ENCODE data around the gene ZNF165.
"Not testable (repeated sequence)": the region's sequence is repeated elsewhere in the genome, so short reads cannot be mapped to it uniquely, and the experiment has no call there.

Gene ZNF165

GRCh38 chr6:28080381-28080630, at the start of gene ZNF165:
ZNF165 (plus strand) TSS chr6:28080568; CDS start chr6:28085481, 4,913 bp downstream.
- DNase-seq, result not testable (repeated sequence)

DNA sequence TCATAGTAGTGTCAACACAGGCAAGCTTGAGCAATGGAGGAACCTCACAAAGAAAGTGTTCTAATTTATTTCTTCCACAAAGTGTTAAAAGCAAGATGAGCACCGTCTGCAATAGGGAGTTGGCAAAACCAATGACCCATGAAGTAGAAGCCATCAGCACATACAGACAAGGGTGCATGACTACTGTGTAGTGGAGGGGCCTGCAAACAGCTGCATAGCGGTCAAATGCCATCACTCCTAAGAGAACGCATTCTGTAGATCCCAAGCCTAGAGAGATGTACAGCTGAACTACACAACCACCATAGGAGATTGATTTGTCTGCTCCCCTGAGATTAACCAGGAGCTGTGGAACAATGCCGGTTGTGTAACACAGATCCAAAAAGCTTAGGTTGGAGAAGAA, 26.8 kb upstream of the ZNF165 start:
- no peak for DNase-seq

- DNase-seq, result no peak
Measured at GRCh38 chr6:28060405-28060804, 20.0 kb upstream of the ZNF165 start.

DNA sequence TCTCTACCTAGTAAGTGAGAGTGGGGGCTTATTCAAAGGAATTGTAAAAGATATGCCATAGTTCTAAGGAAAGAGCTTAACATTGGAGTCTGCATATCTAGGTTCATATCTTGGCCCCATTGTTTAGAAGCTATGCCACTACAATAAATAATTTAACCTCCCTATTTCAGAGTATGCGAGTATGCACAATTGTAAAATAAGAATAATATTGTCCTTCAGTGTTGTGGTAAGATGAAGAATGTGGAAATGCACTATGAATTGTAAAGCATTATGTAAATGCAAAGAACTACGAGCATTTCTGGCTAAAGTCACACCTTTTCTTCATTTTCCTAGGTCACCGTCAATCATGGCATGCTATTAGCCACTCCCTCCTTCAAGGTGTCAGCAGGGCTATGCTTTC, 16.1 kb upstream of the ZNF165 start:
- no peak for DNase-seq

- DNase-seq, result no peak
Measured at GRCh38 chr6:28068067-28068466, 12.3 kb upstream of the ZNF165 start.

DNA sequence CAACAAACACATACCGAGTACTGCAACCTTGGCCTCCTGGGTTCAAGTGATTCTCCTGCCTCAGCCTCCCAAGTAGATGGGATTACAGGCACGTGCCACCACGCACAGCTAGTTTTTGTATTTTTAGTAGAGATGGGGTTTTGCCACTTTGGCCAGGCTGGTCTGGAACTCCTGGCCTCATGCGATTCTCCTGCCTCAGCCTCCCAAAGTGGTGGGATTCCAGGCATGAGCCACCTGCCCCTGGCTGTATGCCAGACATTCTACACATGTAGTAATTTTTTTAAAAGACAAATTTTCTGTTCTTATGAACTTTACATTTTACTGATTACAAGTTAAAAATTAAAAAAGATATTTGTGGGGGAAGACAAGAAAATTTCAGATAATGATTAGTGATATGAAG, 9.4 kb upstream of the ZNF165 start:
- DNase-seq, result not testable (repeated sequence)

DNA sequence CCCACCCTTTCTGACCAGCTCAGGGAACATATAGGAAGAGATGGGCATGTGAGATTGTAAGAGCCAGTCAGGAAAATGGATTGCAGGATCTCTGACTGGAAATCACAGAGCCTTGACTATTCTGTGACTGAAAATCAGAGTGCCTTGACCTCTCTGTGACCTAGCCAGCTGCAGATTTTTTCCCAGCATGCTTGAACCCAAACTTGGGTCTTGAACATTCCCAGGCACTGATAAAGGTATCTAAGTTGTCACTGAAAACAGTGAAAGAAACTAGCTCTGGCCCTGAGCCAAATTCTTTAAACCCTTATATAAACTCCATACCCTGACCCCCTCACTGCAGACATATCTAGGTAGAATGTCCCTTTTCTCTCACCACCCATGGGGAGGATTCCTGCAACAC, 2.3 kb upstream of the ZNF165 start:
- DNase-seq, result no peak

- no peak for DNase-seq
Measured at GRCh38 chr6:28078836-28079235, 1.5 kb upstream of the ZNF165 start.

- DNase-seq, result peak; percentile 86
Measured at GRCh38 chr6:28080631-28081485, 490 bp downstream of the ZNF165 start.

- no peak for DNase-seq
Measured at GRCh38 chr6:28081486-28081751, 1.1 kb downstream of the ZNF165 start.

GRCh38 chr6:28082939-28083338, 2.6 kb downstream of the ZNF165 start:
- DNase-seq, result no peak

DNA sequence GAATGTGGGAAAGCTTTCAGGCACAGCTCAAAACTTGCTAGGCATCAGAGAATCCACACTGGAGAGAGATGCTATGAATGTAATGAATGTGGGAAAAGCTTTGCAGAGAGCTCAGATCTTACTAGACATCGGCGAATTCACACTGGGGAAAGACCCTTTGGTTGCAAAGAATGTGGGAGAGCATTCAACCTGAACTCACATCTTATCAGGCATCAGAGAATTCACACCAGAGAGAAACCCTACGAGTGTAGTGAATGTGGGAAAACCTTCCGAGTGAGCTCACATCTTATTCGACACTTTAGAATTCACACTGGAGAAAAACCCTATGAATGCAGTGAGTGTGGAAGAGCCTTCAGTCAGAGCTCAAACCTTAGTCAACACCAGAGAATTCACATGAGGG, 8.7 kb downstream of the ZNF165 start:
- no peak for DNase-seq

GRCh38 chr6:28090917-28091586, 10.7 kb downstream of the ZNF165 start:
- no peak for DNase-seq

DNA sequence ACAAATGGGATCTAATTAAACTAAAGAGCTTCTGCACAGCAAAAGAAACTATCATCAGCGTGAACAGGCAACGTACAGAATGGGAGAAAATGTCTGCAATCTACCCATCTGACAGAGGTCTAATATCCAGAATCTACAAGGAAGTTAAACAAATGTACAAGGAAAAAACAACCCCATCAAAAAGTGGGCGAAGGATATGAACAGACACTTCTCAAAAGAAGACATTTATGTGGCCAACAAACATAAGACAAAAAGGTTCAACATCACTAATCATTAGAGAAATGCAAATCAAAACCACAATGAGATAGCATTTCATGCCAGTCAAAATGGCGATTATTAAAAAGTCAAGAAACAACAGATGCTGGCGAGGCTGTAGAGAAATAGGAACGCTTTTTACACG, 21.9 kb downstream of the ZNF165 start:
- DNase-seq, result not testable (repeated sequence)

DNA sequence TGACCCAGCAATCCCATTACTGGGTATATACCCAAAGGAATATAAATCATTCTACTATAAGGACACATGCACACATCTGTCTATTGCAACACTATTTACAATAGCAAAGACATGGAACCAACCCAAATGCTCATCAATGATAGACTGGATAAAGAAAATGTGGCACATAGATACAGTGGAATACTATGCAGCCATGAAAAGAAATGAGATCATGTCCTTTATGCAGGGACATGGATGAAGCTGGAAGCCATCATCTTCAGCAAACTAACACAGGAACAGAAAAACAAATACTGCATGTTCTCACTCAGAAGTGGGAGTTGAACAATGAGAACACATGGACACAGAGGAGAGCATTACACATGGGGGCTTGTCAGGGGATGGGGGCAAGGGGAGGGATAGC, 22.3 kb downstream of the ZNF165 start:
- DNase-seq, result not testable (repeated sequence)

DNA sequence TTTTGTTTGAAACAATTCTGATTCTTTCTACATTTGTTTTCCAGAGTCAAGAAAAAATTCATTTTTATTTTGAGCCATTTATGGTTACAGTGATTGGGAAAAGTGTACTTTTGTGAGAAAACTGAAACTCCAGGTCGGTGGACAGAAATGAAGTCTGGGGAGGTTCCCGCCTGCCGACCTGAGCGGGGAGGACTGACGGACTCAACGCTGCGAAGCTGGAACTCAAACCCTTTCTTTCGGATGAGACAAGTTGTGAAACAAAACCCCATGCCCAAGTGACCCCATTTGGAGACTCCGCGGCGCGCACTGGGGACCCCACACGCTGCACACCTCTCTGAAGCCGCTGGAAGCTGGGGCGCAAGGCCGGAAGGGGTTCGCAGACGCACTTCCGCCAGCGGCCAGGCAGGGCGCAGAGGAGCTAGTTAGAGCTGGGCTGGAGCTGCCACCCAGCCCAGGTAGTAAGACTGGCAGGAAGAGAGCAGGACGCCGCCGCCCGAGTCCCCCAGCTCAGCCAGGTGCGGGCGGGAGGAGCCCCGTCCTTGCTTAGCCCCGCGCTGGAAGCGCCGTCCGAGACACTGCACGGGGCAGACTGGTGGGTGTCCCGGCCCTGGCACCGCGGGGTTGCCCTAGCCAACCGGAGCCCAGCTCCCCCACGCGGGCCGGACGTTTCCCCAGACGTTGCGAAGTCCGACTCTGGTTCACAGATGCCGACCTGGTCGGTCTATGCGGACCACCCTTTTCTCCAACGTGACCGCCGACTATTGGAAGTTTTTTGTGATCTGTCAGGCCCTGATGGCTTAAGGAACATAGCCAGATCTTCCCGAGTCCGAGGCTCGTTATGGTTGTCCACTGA, 24.2 kb downstream of the ZNF165 start:
- DNase-seq, result peak; percentile 85

- DNase-seq, result no peak
Measured at GRCh38 chr6:28105245-28105639, 24.9 kb downstream of the ZNF165 start.

GRCh38 chr6:28107506-28107905, 27.1 kb downstream of the ZNF165 start:
- no peak for DNase-seq

GRCh38 chr6:28111964-28112363, 31.6 kb downstream of the ZNF165 start:
- DNase-seq, result no peak

GRCh38 chr6:28115799-28116198, 35.4 kb downstream of the ZNF165 start:
- no peak for DNase-seq

DNA sequence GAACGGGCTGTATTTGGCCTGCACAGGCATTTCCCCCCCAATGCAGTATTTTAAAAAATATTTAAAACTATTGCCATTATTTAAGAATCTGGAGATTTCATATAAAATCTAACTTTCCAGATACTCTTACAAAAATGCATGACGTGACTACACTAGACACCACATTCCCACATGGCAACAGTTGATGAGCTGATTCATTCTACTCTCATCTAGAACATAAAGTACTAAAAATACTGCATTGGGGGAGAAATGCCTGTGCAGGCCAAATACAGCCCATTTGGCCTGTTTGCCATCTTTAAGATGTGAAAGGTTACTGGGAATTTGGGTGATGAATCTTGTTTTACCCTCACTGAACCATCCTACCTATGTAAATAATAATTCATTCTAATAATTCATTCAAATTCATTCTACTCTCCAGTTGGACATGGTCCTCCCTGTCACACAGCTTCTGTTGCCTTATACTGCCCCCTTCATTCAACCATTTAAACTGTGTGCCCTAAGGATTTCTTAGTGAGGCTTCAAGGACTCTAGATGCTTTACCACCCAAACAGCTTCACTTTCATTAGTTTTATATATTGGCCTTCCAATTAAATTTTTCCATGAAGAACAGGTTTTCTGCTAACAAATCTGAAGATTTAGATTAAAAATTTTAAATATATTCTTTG, 37.1 kb downstream of the ZNF165 start:
- no peak for DNase-seq

DNA sequence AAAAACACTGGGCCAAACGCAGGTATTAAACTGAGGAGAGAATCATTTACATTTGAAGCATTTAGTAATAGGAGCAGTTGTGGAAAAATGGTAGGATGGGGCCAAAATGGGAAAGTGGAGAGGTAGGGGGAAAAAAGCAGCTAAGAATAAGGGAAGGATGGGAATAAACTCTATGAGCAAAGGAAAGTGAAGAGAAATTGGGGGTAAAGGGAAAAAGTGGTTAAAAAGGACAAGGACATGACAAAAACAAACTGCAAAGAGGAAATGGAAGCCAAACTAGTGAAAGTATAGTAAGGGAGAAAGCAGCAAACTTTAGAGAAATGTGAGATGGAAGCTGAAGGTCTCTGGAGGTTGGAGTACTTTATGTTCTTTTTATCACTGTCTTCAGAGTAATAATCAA, 37.8 kb downstream of the ZNF165 start:
- DNase-seq, result no peak

GRCh38 chr6:28121876-28122275, 41.5 kb downstream of the ZNF165 start:
- no peak for DNase-seq
